Liver (tissue), 3 donors: ENCODE measurements around the gene RALGPS2.

Experiments
- GABPA ChIP-seq, 2 donors: IDR thresholded peaks in 1 of 2; conservative IDR thresholded peaks in 1 of 2; 2 replicates each; pipeline ENCODE4 v1.6.1; 2016; ENCODE audit warnings: antibody characterized with exemption in 2 of 2, mild to moderate bottlenecking in 1 of 2, moderate library complexity in 1 of 2
- MAX ChIP-seq: IDR thresholded peaks from 2 replicates; pipeline ENCODE4 v1.6.1; 2016; ENCODE audit warnings: antibody characterized with exemption
- RAD21 ChIP-seq, 2 donors: IDR thresholded peaks; 2 replicates each; pipeline ENCODE4 v1.6.1; 2016; ENCODE audit warnings: antibody characterized with exemption in 2 of 2, mild to moderate bottlenecking in 2 of 2
- REST ChIP-seq: IDR thresholded peaks from 2 replicates; pipeline ENCODE4 v1.6.1; 2016; ENCODE audit warnings: antibody characterized with exemption, mild to moderate bottlenecking
- SP1 ChIP-seq: IDR thresholded peaks from 2 replicates; pipeline ENCODE4 v1.6.1; 2018; ENCODE audit warnings: antibody characterized with exemption, mild to moderate bottlenecking
- TF ChIP-seq, protein P1 (sequence below): fragments of 150-350 bp; IDR thresholded peaks from 2 replicates; pipeline ENCODE4 v1.5.1; 2017; ENCODE audit warnings: improper control_type of control experiment, low read depth, low read length; ENCODE audit not compliant: missing input control
- donor health status: healthy.
- donor health status: healthy.

- TF ChIP-seq MAX (no peak), RAD21 (IDR thresholded peaks at IDR 0.05) (no peak), SP1 (no peak), REST (no peak), GABPA (IDR thresholded peaks at IDR 0.05 in 1 of 2, conservative IDR thresholded peaks at IDR 0.05 in 1 of 2) (no peak)
- TF ChIP-seq, protein P1, sequence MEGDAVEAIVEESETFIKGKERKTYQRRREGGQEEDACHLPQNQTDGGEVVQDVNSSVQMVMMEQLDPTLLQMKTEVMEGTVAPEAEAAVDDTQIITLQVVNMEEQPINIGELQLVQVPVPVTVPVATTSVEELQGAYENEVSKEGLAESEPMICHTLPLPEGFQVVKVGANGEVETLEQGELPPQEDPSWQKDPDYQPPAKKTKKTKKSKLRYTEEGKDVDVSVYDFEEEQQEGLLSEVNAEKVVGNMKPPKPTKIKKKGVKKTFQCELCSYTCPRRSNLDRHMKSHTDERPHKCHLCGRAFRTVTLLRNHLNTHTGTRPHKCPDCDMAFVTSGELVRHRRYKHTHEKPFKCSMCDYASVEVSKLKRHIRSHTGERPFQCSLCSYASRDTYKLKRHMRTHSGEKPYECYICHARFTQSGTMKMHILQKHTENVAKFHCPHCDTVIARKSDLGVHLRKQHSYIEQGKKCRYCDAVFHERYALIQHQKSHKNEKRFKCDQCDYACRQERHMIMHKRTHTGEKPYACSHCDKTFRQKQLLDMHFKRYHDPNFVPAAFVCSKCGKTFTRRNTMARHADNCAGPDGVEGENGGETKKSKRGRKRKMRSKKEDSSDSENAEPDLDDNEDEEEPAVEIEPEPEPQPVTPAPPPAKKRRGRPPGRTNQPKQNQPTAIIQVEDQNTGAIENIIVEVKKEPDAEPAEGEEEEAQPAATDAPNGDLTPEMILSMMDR = no peak
Observed at GRCh38 chr1:178927003-178927402, 202.0 kb downstream of the RALGPS2 start.
